H9 (cell line): ENCODE measurements around the gene IFNGR1. TPM values are rescaled to one million over a fixed set of nuclear protein-coding genes. Genes with fewer than 3 reads are reported as not detected.

ENCODE experiments used
- DNase-seq: peaks from one replicate; pipeline ENCODE4 v3.0.0-alpha.2; 2017
- H2AFZ ChIP-seq: one replicate; pipeline ENCODE4 v1.6.1; 2013; ENCODE audit warnings: mild to moderate bottlenecking, low read length, control low read depth, moderate library complexity
- H2AK5ac ChIP-seq: 2 replicates; pipeline ENCODE4 v1.6.1; 2013; ENCODE audit warnings: low read length, control low read depth, mixed read lengths; ENCODE audit not compliant: insufficient read length
- H2BK120ac ChIP-seq: one replicate; pipeline ENCODE4 v1.6.1; 2013; ENCODE audit warnings: low read depth, mild to moderate bottlenecking, low read length, control low read depth, inconsistent platforms; ENCODE audit not compliant: poor library complexity, severe bottlenecking
- H2BK12ac ChIP-seq: 2 replicates; pipeline ENCODE4 v1.6.1; 2013; ENCODE audit warnings: low read length, control low read depth, mixed read lengths, low read depth; ENCODE audit not compliant: insufficient read length
- H2BK15ac ChIP-seq: 2 replicates; pipeline ENCODE4 v1.6.1; 2013; ENCODE audit warnings: low read depth, low read length, control low read depth
- H2BK20ac ChIP-seq: one replicate; pipeline ENCODE4 v1.6.1; 2013; ENCODE audit warnings: low read depth, mild to moderate bottlenecking, low read length, control low read depth, inconsistent platforms; ENCODE audit not compliant: poor library complexity, severe bottlenecking
- H2BK5ac ChIP-seq: 2 replicates; pipeline ENCODE4 v1.6.1; 2013; ENCODE audit warnings: low read length, control low read depth, mixed read lengths; ENCODE audit not compliant: insufficient read length
- H3K14ac ChIP-seq: 2 replicates; pipeline ENCODE4 v1.6.1; 2013; ENCODE audit warnings: low read length, control low read depth; ENCODE audit not compliant: insufficient read depth
- H3K18ac ChIP-seq: 2 replicates; pipeline ENCODE4 v1.6.1; 2013; ENCODE audit warnings: low read depth, mild to moderate bottlenecking, mixed read lengths, low read length, control low read depth; ENCODE audit not compliant: insufficient read length
- H3K23ac ChIP-seq: 2 replicates; pipeline ENCODE4 v1.6.1; 2013; ENCODE audit warnings: low read length, control low read depth, mixed read lengths, low read depth; ENCODE audit not compliant: insufficient read length
- H3K23me2 ChIP-seq: 2 replicates; pipeline ENCODE4 v1.6.1; 2013; ENCODE audit warnings: low read depth, mild to moderate bottlenecking, mixed read lengths, low read length, control low read depth; ENCODE audit not compliant: insufficient read length, poor library complexity, severe bottlenecking
- H3K27ac ChIP-seq: 2 replicates; pipeline ENCODE4 v1.5.1; 2013; ENCODE audit warnings: low read length, control low read depth, mixed read lengths, low read depth; ENCODE audit not compliant: insufficient read length
- H3K27me3 ChIP-seq: 2 replicates; pipeline ENCODE4 v1.6.1; 2013; ENCODE audit warnings: low read length, control low read depth, inconsistent platforms; ENCODE audit not compliant: insufficient read depth
- H3K4ac ChIP-seq: 2 replicates; pipeline ENCODE4 v1.6.1; 2013; ENCODE audit warnings: low read depth, mild to moderate bottlenecking, control low read depth, inconsistent platforms, low read length, moderate library complexity
- H3K4me1 ChIP-seq: 2 replicates; pipeline ENCODE4 v1.6.1; 2013; ENCODE audit warnings: low read length, control low read depth, inconsistent platforms; ENCODE audit not compliant: insufficient read depth
- H3K4me2 ChIP-seq: 2 replicates; pipeline ENCODE4 v1.6.1; 2013; ENCODE audit warnings: low read length, control low read depth, mixed read lengths; ENCODE audit not compliant: insufficient read length, insufficient read depth
- H3K56ac ChIP-seq: 2 replicates; pipeline ENCODE4 v1.6.1; 2013; ENCODE audit warnings: low read depth, mild to moderate bottlenecking, mixed read lengths, low read length, control low read depth; ENCODE audit not compliant: insufficient read length
- H3K79me1 ChIP-seq: 2 replicates; pipeline ENCODE4 v1.6.1; 2013; ENCODE audit warnings: low read depth, mild to moderate bottlenecking, moderate library complexity, low read length, control low read depth, inconsistent platforms; ENCODE audit not compliant: insufficient read depth, poor library complexity, severe bottlenecking
- H3K79me2 ChIP-seq: 2 replicates; pipeline ENCODE4 v1.6.1; 2013; ENCODE audit warnings: low read length, control low read depth, inconsistent platforms; ENCODE audit not compliant: insufficient read depth
- H3K9ac ChIP-seq: 2 replicates; pipeline ENCODE4 v1.6.1; 2013; ENCODE audit warnings: low read length, control low read depth, mixed read lengths; ENCODE audit not compliant: insufficient read length; ENCODE audit errors: extremely low read depth
- H3K9me3 ChIP-seq: one replicate; pipeline ENCODE4 v1.6.1; 2013; ENCODE audit warnings: low read depth, low read length, inconsistent platforms; ENCODE audit not compliant: control insufficient read depth
- H3T11ph ChIP-seq: one replicate; pipeline ENCODE4 v1.6.1; 2013; ENCODE audit warnings: mild to moderate bottlenecking, low read length, control low read depth, inconsistent platforms
- H4K20me1 ChIP-seq: one replicate; pipeline ENCODE4 v1.6.1; 2013; ENCODE audit not compliant: control insufficient read depth, insufficient read length, insufficient read depth
- H4K5ac ChIP-seq: 2 replicates; pipeline ENCODE4 v1.6.1; 2013; ENCODE audit warnings: low read depth, mild to moderate bottlenecking, mixed read lengths, low read length, control low read depth; ENCODE audit not compliant: insufficient read length
- H4K8ac ChIP-seq: replicated peaks from 2 replicates; pipeline ENCODE4 v1.6.1; 2013; ENCODE audit warnings: low read length, control low read depth, mixed read lengths, low read depth; ENCODE audit not compliant: insufficient read length
- H4K91ac ChIP-seq: 2 replicates; pipeline ENCODE4 v1.6.1; 2013; ENCODE audit warnings: low read depth, mild to moderate bottlenecking, moderate library complexity, mixed read lengths, low read length, control low read depth; ENCODE audit not compliant: insufficient read length
- H3K27ac Mint-ChIP-seq, 3 experiments: 2 replicates in 2 of 3; 3 replicates in 1 of 3; pipeline ENCODE4 v1.8.0; 2020 to 2021; ENCODE audit warnings: mixed read lengths in 3 of 3, mild to moderate bottlenecking in 1 of 3, moderate library complexity in 1 of 3
- H3K27me3 Mint-ChIP-seq: 2 replicates; pipeline ENCODE4 v1.8.0; 2021; ENCODE audit warnings: low read depth, mild to moderate bottlenecking, moderate library complexity, mixed read lengths
- H3K36me3 Mint-ChIP-seq, 3 experiments: 2 replicates in 2 of 3; 3 replicates in 1 of 3; pipeline ENCODE4 v1.8.0; 2020 to 2021; ENCODE audit warnings: low read depth in 3 of 3, mixed read lengths in 3 of 3; ENCODE audit not compliant: insufficient read depth in 1 of 3
- H3K4me1 Mint-ChIP-seq, 2 experiments: 2 replicates each; pipeline ENCODE4 v1.8.0; 2020; ENCODE audit warnings: mixed read lengths in 2 of 2
- H3K4me3 Mint-ChIP-seq, 2 experiments: 2 replicates in 1 of 2; 3 replicates in 1 of 2; pipeline ENCODE4 v1.8.0; 2020 to 2021; ENCODE audit warnings: mild to moderate bottlenecking in 2 of 2, mixed read lengths in 2 of 2, moderate library complexity in 1 of 2
- H3K9me3 Mint-ChIP-seq, 2 experiments: 2 replicates in 1 of 2; 3 replicates in 1 of 2; pipeline ENCODE4 v1.8.0; 2020; ENCODE audit warnings: mild to moderate bottlenecking in 2 of 2, mixed read lengths in 2 of 2, moderate library complexity in 1 of 2
- CTCF ChIP-seq: fragments of 200-600 bp; sonication (generic); conservative IDR thresholded peaks from 3 replicates; pipeline ENCODE4 v1.8.0; 2021; ENCODE audit warnings: antibody characterized with exemption, mild to moderate bottlenecking
- WGBS: extraction: QIAGEN DNeasy Blood & Tissue Kit; methylation state at CpG from one replicate; pipeline ENCODE4 v1.1.7; 2013; ENCODE audit warnings: missing lambda C conversion rate, low lambda C conversion rate, mixed read lengths; ENCODE audit not compliant: insufficient read length; ENCODE audit errors: extremely low coverage; 5-methylcytosine and 5-hydroxymethylcytosine counted together
- total RNA-seq: library from RNA; stranded (reverse); gene quantifications from 2 replicates; pipeline ENCODE4 v1.2.1, GENCODE V29; 2021

IFNGR1 gene
- total RNA-seq, 1 experiment from 2014 or later = 32.2 TPM

- no peak overlapping the region for H3K56ac ChIP-seq
- H2BK12ac ChIP-seq = no peak overlapping the region
- H3K27ac ChIP-seq = no peak overlapping the region
- no peaks in the 10 kb centered on the region for H4K20me1 ChIP-seq
- H2AK5ac ChIP-seq = no peak overlapping the region
- H4K8ac ChIP-seq = no peak overlapping the region
- no peak overlapping the region for H3T11ph ChIP-seq
- no peak overlapping the region for H3K14ac ChIP-seq
- peaks cover 31 to 53% (median 37%) of the 10 kb centered on the region in 3 experiments for H3K36me3 Mint-ChIP-seq
- no peak overlapping the region for H2BK20ac ChIP-seq
- H3K4ac ChIP-seq = no peak overlapping the region
- no peak overlapping the region for H3K4me3 Mint-ChIP-seq
- no peaks in the 10 kb centered on the region for H3K23me2 ChIP-seq
- no peaks in the 10 kb centered on the region for H3K79me2 ChIP-seq
- WGBS = no CpG with 5 or more reads among the region's 12 CpGs
- peaks cover 52 to 58% of the 10 kb centered on the region in 2 experiments for H3K9me3 Mint-ChIP-seq
- no peak overlapping the region for H2BK5ac ChIP-seq
- no peak overlapping the region for H4K5ac ChIP-seq
- no peak overlapping the region for H2AFZ ChIP-seq
- H2BK120ac ChIP-seq = no peak overlapping the region
- no peak for DNase-seq
- no peaks in the 10 kb centered on the region for H3K4me1 ChIP-seq
- H3K27me3 ChIP-seq = no peaks in the 10 kb centered on the region
- peaks cover 34% of the 10 kb centered on the region for H3K9me3 ChIP-seq
- H3K23ac ChIP-seq = no peak overlapping the region
- no peak overlapping the region for H3K9ac ChIP-seq
- no peak for TF ChIP-seq CTCF
- H3K79me1 ChIP-seq = no peaks in the 10 kb centered on the region
- H3K27ac Mint-ChIP-seq = no peak overlapping the region
- H4K91ac ChIP-seq = no peak overlapping the region
- no peak overlapping the region for H3K18ac ChIP-seq
- H3K4me1 Mint-ChIP-seq = no peaks in the 10 kb centered on the region
- H3K27me3 Mint-ChIP-seq = peaks cover 15% of the 10 kb centered on the region
- H2BK15ac ChIP-seq = no peak overlapping the region
- no peak overlapping the region for H3K4me2 ChIP-seq
Observed at GRCh38 chr6:137163732-137164318, 55.4 kb downstream of the IFNGR1 start.
